IMR-90 (cell line): ENCODE data around the gene CAND2. TPM values are rescaled to one million over a fixed set of nuclear protein-coding genes. Genes with fewer than 3 reads are reported as not detected.

Experiments
- ATAC-seq: fragments of 200-7000 bp; cut with Tn5 transposase; 2 replicates; pipeline ENCODE4 v1.9.1; 2020; ENCODE audit warnings: low read depth, mild to moderate bottlenecking, moderate library complexity
- BruUV-seq: library from RNA; stranded (reverse); fragments of 400-500 nt; replicated peaks from 2 replicates; lab custom pipeline; 2021; lab: Mats Ljungman, UMichigan
- CTCF ChIA-PET: fragments of 300-600 bp; formaldehyde crosslinking; extraction: SDS; loops from one replicate; lab custom pipeline; 2021; ENCODE audit warnings: antibody characterized with exemption; lab: Yijun Ruan, JAX
- POLR2A ChIA-PET: fragments of 300-600 bp; sonication (Branson Sonifier 250); formaldehyde crosslinking; loops from one replicate; lab custom pipeline; 2022; ENCODE audit warnings: antibody characterized with exemption; ENCODE audit not compliant: unreplicated experiment; lab: Charles Lee
- DNase-seq: peaks from one replicate; pipeline ENCODE4 v3.0.0; 2013
- H2AFZ ChIP-seq: replicated peaks from 2 replicates; pipeline ENCODE3; 2013; ENCODE audit warnings: low read length, mild to moderate bottlenecking; ENCODE audit not compliant: poor library complexity
- H2AK5ac ChIP-seq: 2 replicates; pipeline ENCODE4 v1.6.1; 2013; ENCODE audit warnings: low read depth, low read length, inconsistent platforms
- H2AK9ac ChIP-seq: replicated peaks from 2 replicates; pipeline ENCODE3; 2013; ENCODE audit warnings: mild to moderate bottlenecking, low read depth, low read length, moderate library complexity; ENCODE audit not compliant: poor library complexity
- H2BK120ac ChIP-seq: 2 replicates; pipeline ENCODE4 v1.6.1; 2013; ENCODE audit warnings: low read depth, low read length, inconsistent platforms
- H2BK15ac ChIP-seq: 3 replicates; pipeline ENCODE4 v1.6.1; 2013; ENCODE audit warnings: low read depth, low read length, inconsistent platforms
- H2BK20ac ChIP-seq: 2 replicates; pipeline ENCODE4 v1.6.1; 2013; ENCODE audit warnings: low read depth, mild to moderate bottlenecking, inconsistent platforms, low read length, moderate library complexity
- H2BK5ac ChIP-seq: 2 replicates; pipeline ENCODE4 v1.6.1; 2013; ENCODE audit warnings: mild to moderate bottlenecking, low read depth, low read length, inconsistent platforms; ENCODE audit not compliant: poor library complexity, severe bottlenecking
- H3K14ac ChIP-seq: replicated peaks from 2 replicates; pipeline ENCODE4 v1.6.1; 2013; ENCODE audit warnings: low read depth, low read length, inconsistent platforms
- H3K18ac ChIP-seq: 2 replicates; pipeline ENCODE4 v1.6.1; 2013; ENCODE audit warnings: low read depth, low read length, control low read depth
- H3K23ac ChIP-seq: 2 replicates; pipeline ENCODE4 v1.6.1; 2013; ENCODE audit warnings: low read depth, low read length, inconsistent platforms
- H3K27ac ChIP-seq: 2 replicates; pipeline ENCODE4 v1.5.1; 2013; ENCODE audit warnings: mild to moderate bottlenecking, control low read depth, low read length; ENCODE audit not compliant: insufficient read depth
- H3K27me3 ChIP-seq: 2 replicates; pipeline ENCODE4 v1.6.1; 2013; ENCODE audit warnings: low read length; ENCODE audit not compliant: control insufficient read depth, insufficient read depth
- H3K36me3 ChIP-seq: 2 replicates; pipeline ENCODE4 v1.6.1; 2013; ENCODE audit warnings: low read length, mixed read lengths; ENCODE audit not compliant: control insufficient read depth, insufficient read depth
- H3K4ac ChIP-seq: 2 replicates; pipeline ENCODE4 v1.6.1; 2013; ENCODE audit warnings: low read depth, low read length, inconsistent platforms
- H3K4me1 ChIP-seq: 2 replicates; pipeline ENCODE4 v1.6.1; 2013; ENCODE audit warnings: low read length, mixed read lengths; ENCODE audit not compliant: control insufficient read depth, insufficient read depth
- H3K4me2 ChIP-seq: 2 replicates; pipeline ENCODE4 v1.6.1; 2013; ENCODE audit warnings: low read depth, mild to moderate bottlenecking, control low read depth, low read length, moderate library complexity
- H3K4me3 ChIP-seq: 2 replicates; pipeline ENCODE4 v1.5.1; 2013; ENCODE audit warnings: low read depth, mild to moderate bottlenecking, control low read depth, low read length, moderate library complexity; ENCODE audit not compliant: insufficient read depth
- H3K56ac ChIP-seq: 2 replicates; pipeline ENCODE4 v1.6.1; 2013; ENCODE audit warnings: low read length, inconsistent platforms; ENCODE audit not compliant: insufficient read depth; ENCODE audit errors: extremely low read depth
- H3K79me1 ChIP-seq, 2 experiments: 2 replicates each; pipeline ENCODE4 v1.6.1; 2013; ENCODE audit warnings: low read length in 2 of 2, inconsistent platforms in 1 of 2, low read depth in 1 of 2
- H3K9ac ChIP-seq: 2 replicates; pipeline ENCODE4 v1.6.1; 2013; ENCODE audit warnings: low read depth, low read length, control low read depth
- H3K9me1 ChIP-seq: 2 replicates; pipeline ENCODE4 v1.6.1; 2013; ENCODE audit warnings: low read length, inconsistent platforms; ENCODE audit not compliant: insufficient read depth
- H3K9me3 ChIP-seq: 2 replicates; pipeline ENCODE4 v1.6.1; 2013; ENCODE audit warnings: low read length; ENCODE audit not compliant: control insufficient read depth, insufficient read depth
- H4K20me1 ChIP-seq: 2 replicates; pipeline ENCODE4 v1.6.1; 2013; ENCODE audit warnings: low read length, inconsistent platforms; ENCODE audit not compliant: insufficient read depth
- H4K5ac ChIP-seq: 2 replicates; pipeline ENCODE4 v1.6.1; 2013; ENCODE audit warnings: mild to moderate bottlenecking, low read depth, low read length, control low read depth
- H4K8ac ChIP-seq, 2 experiments: 2 replicates each; pipeline ENCODE4 v1.6.1; 2013; ENCODE audit warnings: low read depth in 2 of 2, low read length in 2 of 2, control low read depth in 1 of 2, inconsistent platforms in 1 of 2
- H4K91ac ChIP-seq: 2 replicates; pipeline ENCODE4 v1.6.1; 2013; ENCODE audit warnings: low read depth, low read length, inconsistent platforms; ENCODE audit not compliant: insufficient read depth
- BHLHE40 ChIP-seq: fragments of 150-350 bp; IDR thresholded peaks from 2 replicates; pipeline ENCODE4 v1.6.1; 2016; ENCODE audit warnings: mild to moderate bottlenecking, low read depth, low read length
- MAFK ChIP-seq: IDR thresholded peaks from 2 replicates; pipeline ENCODE4 v1.6.1; 2012; ENCODE audit warnings: low read depth, low read length, improper control_type of control experiment
- MAZ ChIP-seq: IDR thresholded peaks from 2 replicates; pipeline ENCODE4 v1.6.1; 2012; ENCODE audit warnings: low read depth, mild to moderate bottlenecking, low read length, improper control_type of control experiment, moderate library complexity, borderline replicate concordance
- MXI1 ChIP-seq: IDR thresholded peaks from 2 replicates; pipeline ENCODE4 v1.6.1; 2012; ENCODE audit warnings: low read depth, mild to moderate bottlenecking, low read length, moderate library complexity, borderline replicate concordance
- POLR2A ChIP-seq: IDR thresholded peaks from 2 replicates; pipeline ENCODE4 v1.6.1; 2012; ENCODE audit warnings: mild to moderate bottlenecking, low read depth, low read length
- RAD21 ChIP-seq: IDR thresholded peaks from 2 replicates; pipeline ENCODE4 v1.6.1; 2012; ENCODE audit warnings: low read length, improper control_type of control experiment
- RFX5 ChIP-seq: IDR thresholded peaks from 2 replicates; pipeline ENCODE4 v1.8.0; 2012; ENCODE audit warnings: low read depth, mild to moderate bottlenecking, low read length, moderate library complexity
- WGBS, 2 experiments: methylation state at CpG; one replicate each; pipeline versions ENCODE4 v1.1.5 to v1.1.7; 2013; ENCODE audit warnings: missing lambda C conversion rate in 2 of 2; ENCODE audit not compliant: insufficient read length in 1 of 2; ENCODE audit errors: extremely low coverage in 2 of 2; 5-methylcytosine and 5-hydroxymethylcytosine counted together
- dilution Hi-C: fragments of 300-500 bp; cut with HindIII; formaldehyde crosslinking; loops from one replicate; pipeline ENCODE4 v1.14.3; 2018; ENCODE audit warnings: low sequenced_read_pairs; ENCODE audit not compliant: unreplicated experiment
- in situ Hi-C: fragments of 300-500 bp; cut with MboI; formaldehyde crosslinking; loops from 3 replicates; pipeline ENCODE4 v1.14.3; 2019; ENCODE audit warnings: low sequenced_read_pairs, inconsistent platforms, mixed read lengths
- intact Hi-C: fragments of 100-400 bp; cut with micrococcal nuclease; formaldehyde crosslinking; loops from 2 replicates; pipeline ENCODE4 v1.10.0; 2022
- polyA plus RNA-seq, 3 experiments: library from polyadenylated mRNA; depleted of rRNA; stranded (reverse); fragments of >200 nt; gene quantifications; 2 replicates each; pipeline ENCODE4 v1.2.3, GENCODE V29; 2012; ENCODE audit warnings: low replicate concordance in 1 of 3
- total RNA-seq: library from RNA; depleted of rRNA; stranded (reverse); fragments of >200 nt; gene quantifications from 2 replicates; pipeline ENCODE4 v1.2.3, GENCODE V29; 2012
- TF ChIP-seq, protein P1 (sequence below): conservative IDR thresholded peaks from 2 replicates; pipeline ENCODE4 v1.5.1; 2012; ENCODE audit warnings: mild to moderate bottlenecking, low read depth, low read length, improper control_type of control experiment
- TF ChIP-seq, protein P2 (sequence below): fragments of 150-350 bp; IDR thresholded peaks from 2 replicates; pipeline ENCODE4 v1.6.1; 2017; ENCODE audit warnings: mild to moderate bottlenecking, antibody characterized with exemption, low read length, low read depth
- TF ChIP-seq, protein P3 (sequence below): fragments of 150-350 bp; IDR thresholded peaks from 2 replicates; pipeline ENCODE4 v1.6.1; 2016; ENCODE audit warnings: low read depth, mild to moderate bottlenecking, low read length, moderate library complexity, borderline replicate concordance

CAND2 gene
- total and polyA plus RNA-seq, 2 of the 4 experiments (the other 2 are of a cell fraction): 2.9 to 4.9 TPM

DNA sequence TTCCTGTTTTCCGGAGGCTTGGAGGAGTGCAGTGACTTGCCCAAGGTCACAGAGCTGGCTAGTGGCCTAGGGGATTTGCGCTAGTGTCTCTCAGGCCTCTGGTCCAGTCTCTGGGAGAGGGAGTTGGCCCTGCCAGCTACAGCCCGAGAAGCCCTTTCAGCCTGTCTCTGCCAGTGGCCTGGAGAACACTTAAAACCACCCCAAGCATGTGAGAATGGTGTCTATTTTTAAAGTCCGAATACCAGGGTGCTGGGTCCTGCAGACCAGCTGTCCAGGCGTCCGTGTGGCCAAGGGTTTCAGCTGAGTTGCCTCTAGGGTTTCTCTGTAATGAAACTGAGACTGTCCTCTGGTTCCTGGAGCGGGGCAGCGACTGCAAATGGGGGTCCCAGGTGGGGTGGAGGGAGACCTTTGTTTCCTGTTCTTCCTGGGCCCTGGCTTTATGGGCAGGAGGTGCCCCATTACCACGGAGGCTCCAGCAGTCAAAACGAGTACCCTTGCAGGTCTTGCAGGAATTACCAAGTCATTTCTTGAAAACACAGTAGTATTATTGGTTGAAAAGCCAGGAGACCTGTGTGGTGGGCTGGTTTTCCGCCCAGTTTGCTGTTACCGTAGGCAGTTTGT is 2.2 kb downstream of the CAND2 start:
- Histone ChIP-seq H3K9me1 (peaks cover 14% of the 10 kb centered on the region), H3K4me1 (peaks cover 5% of the 10 kb centered on the region), H3K9me3 (no peaks in the 10 kb centered on the region), H3K56ac (no peak overlapping the region), H3K4me2 (no peak overlapping the region), H4K20me1 (no peaks in the 10 kb centered on the region), H3K14ac (no peak overlapping the region), H2AK5ac (no peak overlapping the region), H4K8ac (no peak overlapping the region), H3K4me3 (no peak overlapping the region), H2BK120ac (no peak overlapping the region), H2BK5ac (no peak overlapping the region), H2BK20ac (no peak overlapping the region), H2AFZ (no peak overlapping the region), H4K91ac (no peak overlapping the region), H2AK9ac (no peak overlapping the region), H3K23ac (no peak overlapping the region), H3K27ac (no peak overlapping the region), H3K27me3 (no peaks in the 10 kb centered on the region), H4K5ac (no peak overlapping the region), H3K36me3 (peaks cover 4% of the 10 kb centered on the region; the same call in 1 of the 2 replicates), H2BK15ac (no peak overlapping the region), H3K18ac (no peak overlapping the region), H3K4ac (no peak overlapping the region), H3K9ac (no peak overlapping the region), H3K79me1 (peaks cover 0 to 11% of the 10 kb centered on the region in 2 experiments; a peak in 2 of 4 replicates)
- WGBS, 2 experiments: 90% methylated on average over 2 of the region's 12 CpGs; no CpG with 5 or more reads in 1 of the 2 experiments
- dilution Hi-C loops: no loop called here
- CTCF ChIA-PET: interaction anchor here (1.5 kb wide), 1 partner anchor 12 kb away, joined by 5 read pairs; no protein-coding TSS in a partner anchor
- BruUV-seq: no TSS peak
- intact Hi-C loops: no loop called here
- ATAC-seq: no peak
- in situ Hi-C loops: no loop called here
- POLR2A ChIA-PET: no interaction called here
- no peak for DNase-seq
- TF ChIP-seq POLR2A (no peak), MXI1 (no peak), RAD21 (no peak), RFX5 (no peak), BHLHE40 (no peak), MAFK (no peak), MAZ (no peak)
- TF ChIP-seq, protein P1, sequence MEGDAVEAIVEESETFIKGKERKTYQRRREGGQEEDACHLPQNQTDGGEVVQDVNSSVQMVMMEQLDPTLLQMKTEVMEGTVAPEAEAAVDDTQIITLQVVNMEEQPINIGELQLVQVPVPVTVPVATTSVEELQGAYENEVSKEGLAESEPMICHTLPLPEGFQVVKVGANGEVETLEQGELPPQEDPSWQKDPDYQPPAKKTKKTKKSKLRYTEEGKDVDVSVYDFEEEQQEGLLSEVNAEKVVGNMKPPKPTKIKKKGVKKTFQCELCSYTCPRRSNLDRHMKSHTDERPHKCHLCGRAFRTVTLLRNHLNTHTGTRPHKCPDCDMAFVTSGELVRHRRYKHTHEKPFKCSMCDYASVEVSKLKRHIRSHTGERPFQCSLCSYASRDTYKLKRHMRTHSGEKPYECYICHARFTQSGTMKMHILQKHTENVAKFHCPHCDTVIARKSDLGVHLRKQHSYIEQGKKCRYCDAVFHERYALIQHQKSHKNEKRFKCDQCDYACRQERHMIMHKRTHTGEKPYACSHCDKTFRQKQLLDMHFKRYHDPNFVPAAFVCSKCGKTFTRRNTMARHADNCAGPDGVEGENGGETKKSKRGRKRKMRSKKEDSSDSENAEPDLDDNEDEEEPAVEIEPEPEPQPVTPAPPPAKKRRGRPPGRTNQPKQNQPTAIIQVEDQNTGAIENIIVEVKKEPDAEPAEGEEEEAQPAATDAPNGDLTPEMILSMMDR: no peak
- TF ChIP-seq, protein P2, sequence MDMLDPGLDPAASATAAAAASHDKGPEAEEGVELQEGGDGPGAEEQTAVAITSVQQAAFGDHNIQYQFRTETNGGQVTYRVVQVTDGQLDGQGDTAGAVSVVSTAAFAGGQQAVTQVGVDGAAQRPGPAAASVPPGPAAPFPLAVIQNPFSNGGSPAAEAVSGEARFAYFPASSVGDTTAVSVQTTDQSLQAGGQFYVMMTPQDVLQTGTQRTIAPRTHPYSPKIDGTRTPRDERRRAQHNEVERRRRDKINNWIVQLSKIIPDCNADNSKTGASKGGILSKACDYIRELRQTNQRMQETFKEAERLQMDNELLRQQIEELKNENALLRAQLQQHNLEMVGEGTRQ: no peak
- TF ChIP-seq, protein P3, sequence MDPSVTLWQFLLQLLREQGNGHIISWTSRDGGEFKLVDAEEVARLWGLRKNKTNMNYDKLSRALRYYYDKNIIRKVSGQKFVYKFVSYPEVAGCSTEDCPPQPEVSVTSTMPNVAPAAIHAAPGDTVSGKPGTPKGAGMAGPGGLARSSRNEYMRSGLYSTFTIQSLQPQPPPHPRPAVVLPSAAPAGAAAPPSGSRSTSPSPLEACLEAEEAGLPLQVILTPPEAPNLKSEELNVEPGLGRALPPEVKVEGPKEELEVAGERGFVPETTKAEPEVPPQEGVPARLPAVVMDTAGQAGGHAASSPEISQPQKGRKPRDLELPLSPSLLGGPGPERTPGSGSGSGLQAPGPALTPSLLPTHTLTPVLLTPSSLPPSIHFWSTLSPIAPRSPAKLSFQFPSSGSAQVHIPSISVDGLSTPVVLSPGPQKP: no peak
